BJ (cell line): ENCODE measurements around the gene TLE2. TPM values are rescaled to one million over a fixed set of nuclear protein-coding genes. Genes with fewer than 3 reads are reported as not detected.

ENCODE experiments used
- CTCF ChIA-PET: fragments of 350-600 bp; formaldehyde crosslinking; extraction: SDS; loops from one replicate; lab custom pipeline; 2021; ENCODE audit warnings: antibody characterized with exemption, inconsistent platforms; lab: Yijun Ruan, JAX
- POLR2A ChIA-PET: fragments of 300-600 bp; sonication (Branson Sonifier 250); formaldehyde crosslinking; extraction: SDS; loops from one replicate; lab custom pipeline; 2021; ENCODE audit warnings: antibody characterized with exemption; lab: Charles Lee
- DNase-seq: peaks from one replicate; pipeline ENCODE4 v3.0.0-alpha.2; 2011; ENCODE audit warnings: low read depth
- H3K27me3 ChIP-seq: 2 replicates; pipeline ENCODE4 v1.6.0; 2011; ENCODE audit warnings: low read length; ENCODE audit not compliant: control insufficient read depth, insufficient read depth
- H3K36me3 ChIP-seq: 2 replicates; pipeline ENCODE4 v1.5.1; 2011; ENCODE audit warnings: low read length; ENCODE audit not compliant: control insufficient read depth, insufficient read depth
- H3K4me3 ChIP-seq: 2 replicates; pipeline ENCODE4 v1.5.1; 2011; ENCODE audit warnings: low read depth, mild to moderate bottlenecking, control low read depth, low read length
- polyA plus RNA-seq: library from polyadenylated mRNA; depleted of rRNA; stranded (reverse); fragments of >200 nt; gene quantifications from 2 replicates; pipeline ENCODE4 v1.2.3, GENCODE V29; 2011; rRNA removed
- TF ChIP-seq, protein P1 (sequence below): IDR thresholded peaks from 2 replicates; pipeline ENCODE4 v1.5.1; 2011; ENCODE audit warnings: low read depth, mild to moderate bottlenecking, control low read depth, inconsistent platforms, low read length, moderate library complexity; ENCODE audit not compliant: insufficient read depth

Gene TLE2
- polyA plus RNA-seq, 1 experiment: 1.0 TPM

DNA sequence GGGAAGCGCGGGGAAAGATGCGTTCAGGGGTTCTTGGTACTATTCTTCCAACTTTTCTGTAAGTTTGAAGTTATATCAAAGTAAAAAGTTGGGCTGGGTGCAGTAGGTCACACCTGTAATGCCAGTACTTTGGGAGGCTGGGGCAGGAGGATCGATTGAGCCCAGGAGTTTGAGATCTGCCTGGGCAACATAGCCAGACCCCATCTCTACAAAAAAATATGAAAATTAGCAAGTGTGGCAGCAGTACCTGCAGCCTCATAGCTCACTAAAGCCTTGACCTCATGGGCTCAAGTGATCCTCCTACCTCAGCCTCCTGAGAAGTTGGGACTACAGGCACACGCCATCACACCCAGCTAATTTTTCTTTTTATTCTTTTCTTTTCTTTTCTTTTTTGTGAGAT, 71.9 kb downstream of the TLE2 start:
- ChIA-PET POLR2A (no interaction called here), CTCF (interaction anchor here (0.7 to 2.4 kb wide), 8 partner anchors 17 to 204 kb away, joined by 3 to 12 read pairs (median 3); no protein-coding TSS in a partner anchor)
- TF ChIP-seq, protein P1, sequence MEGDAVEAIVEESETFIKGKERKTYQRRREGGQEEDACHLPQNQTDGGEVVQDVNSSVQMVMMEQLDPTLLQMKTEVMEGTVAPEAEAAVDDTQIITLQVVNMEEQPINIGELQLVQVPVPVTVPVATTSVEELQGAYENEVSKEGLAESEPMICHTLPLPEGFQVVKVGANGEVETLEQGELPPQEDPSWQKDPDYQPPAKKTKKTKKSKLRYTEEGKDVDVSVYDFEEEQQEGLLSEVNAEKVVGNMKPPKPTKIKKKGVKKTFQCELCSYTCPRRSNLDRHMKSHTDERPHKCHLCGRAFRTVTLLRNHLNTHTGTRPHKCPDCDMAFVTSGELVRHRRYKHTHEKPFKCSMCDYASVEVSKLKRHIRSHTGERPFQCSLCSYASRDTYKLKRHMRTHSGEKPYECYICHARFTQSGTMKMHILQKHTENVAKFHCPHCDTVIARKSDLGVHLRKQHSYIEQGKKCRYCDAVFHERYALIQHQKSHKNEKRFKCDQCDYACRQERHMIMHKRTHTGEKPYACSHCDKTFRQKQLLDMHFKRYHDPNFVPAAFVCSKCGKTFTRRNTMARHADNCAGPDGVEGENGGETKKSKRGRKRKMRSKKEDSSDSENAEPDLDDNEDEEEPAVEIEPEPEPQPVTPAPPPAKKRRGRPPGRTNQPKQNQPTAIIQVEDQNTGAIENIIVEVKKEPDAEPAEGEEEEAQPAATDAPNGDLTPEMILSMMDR: no peak
- Histone ChIP-seq H3K36me3 (no peaks in the 10 kb centered on the region), H3K4me3 (no peak overlapping the region), H3K27me3 (no peaks in the 10 kb centered on the region; the same call in 1 of the 2 replicates)
- DNase-seq: no peak

DNA sequence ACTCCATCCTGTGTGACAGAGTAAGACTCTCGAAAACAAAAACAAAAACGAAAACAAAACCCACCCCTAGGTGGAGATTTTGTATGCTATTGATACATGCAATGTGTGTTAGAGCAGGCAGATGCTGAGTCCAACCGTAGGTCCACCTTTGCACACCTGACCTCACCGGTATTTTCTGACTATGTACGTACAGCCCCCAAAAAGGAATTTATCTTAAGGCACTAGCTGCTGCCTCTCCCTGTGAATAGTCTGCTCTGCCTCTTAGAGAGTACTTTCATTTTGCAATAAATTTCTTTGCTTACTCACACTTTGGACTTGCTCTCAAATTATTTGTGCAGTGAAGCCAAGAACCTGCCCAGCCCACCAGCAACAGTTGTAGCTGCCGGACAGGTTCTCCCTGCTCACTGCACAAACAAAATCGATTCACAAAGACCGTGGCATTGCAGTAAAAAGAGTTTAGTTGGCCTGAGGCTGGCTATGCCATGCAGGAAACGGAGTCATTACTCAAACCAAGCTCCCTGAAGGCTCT, 76.1 kb downstream of the TLE2 start:
- TF ChIP-seq, protein P1: 0 out of 2 replicates have a peak, but pooled peaks have one; percentile 6
- DNase-seq: no peak
- H3K27me3 ChIP-seq: no peaks in the 10 kb centered on the region; the same call in 1 of the 2 replicates
- no peak overlapping the region for H3K4me3 ChIP-seq
- ChIA-PET POLR2A (no interaction called here), CTCF (interaction anchor here (0.6 to 4.8 kb wide), 8 partner anchors 10 to 206 kb away, joined by 3 to 55 read pairs (median 10); no protein-coding TSS in a partner anchor)
- H3K36me3 ChIP-seq: no peaks in the 10 kb centered on the region

DNA sequence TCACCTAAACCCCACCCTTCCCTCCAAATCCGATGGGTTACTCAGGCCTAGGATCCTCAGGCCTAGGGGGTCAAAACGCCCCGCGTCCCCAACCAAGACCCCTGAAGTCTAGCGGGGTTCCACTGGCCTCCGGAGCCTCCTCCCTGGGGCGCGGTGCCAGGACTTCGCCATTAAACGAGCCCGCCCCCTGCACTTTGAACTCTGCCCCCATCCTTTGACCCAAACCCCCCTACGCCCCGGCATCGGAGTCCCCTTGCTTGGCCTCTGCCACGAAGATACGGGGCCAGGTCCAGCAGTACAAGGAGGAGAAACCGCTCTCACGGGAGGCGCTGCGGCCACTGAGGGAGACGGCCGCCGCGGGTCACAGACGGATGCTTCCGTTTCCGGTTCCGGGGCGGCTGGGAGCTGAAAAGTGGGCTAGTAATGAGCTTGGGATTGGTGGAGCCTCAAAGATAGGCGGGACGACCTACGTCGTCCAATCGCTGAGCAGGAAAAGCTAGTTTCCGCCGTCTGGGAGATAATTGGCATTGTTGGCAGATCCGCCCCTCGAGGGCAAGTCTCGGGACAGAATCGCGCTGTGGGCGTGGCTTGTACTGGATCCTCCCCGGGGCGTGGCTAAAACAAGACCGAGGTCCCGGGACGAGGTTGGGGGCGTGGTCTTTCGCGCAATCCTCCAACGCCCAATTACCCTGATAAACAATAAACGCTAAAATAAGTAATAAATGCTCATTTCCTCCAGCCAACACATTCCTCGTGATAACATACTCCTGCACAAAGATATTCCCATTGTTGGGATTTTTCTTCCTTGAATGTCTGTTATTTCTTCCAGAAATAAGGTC, 78.6 kb downstream of the TLE2 start:
- Histone ChIP-seq H3K4me3 (peak overlapping the region; percentile 77), H3K36me3 (no peaks in the 10 kb centered on the region), H3K27me3 (no peaks in the 10 kb centered on the region; the same call in 1 of the 2 replicates)
- ChIA-PET CTCF (interaction anchor here (0.6 to 4.8 kb wide), 37 partner anchors 9 to 535 kb away, joined by 3 to 55 read pairs (median 5); partner anchors contain the start of gene NCLN), POLR2A (interaction anchor here (0.5 to 0.9 kb wide), 5 partner anchors 12 to 335 kb away, joined by 3 to 17 read pairs (median 3); no protein-coding TSS in a partner anchor)
- TF ChIP-seq, protein P1: no peak
- peak; percentile 97 for DNase-seq

DNA sequence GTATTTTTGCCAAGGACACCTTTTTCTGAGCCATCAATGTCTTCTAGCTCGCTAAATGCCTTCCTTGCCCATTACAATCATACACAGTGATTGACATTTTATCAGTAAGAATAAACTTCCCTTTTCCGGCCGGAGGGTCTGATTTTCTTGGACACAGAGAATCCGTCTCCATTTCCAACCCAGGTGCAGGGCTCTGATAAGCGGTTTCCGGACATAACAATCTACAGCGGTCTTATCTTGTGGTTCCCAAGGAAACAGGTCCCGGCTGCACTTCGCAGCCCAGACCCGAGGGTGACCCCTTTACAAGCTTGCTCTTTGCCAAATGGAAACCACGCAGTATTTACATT, 79.2 kb downstream of the TLE2 start:
- H3K27me3 ChIP-seq: no peaks in the 10 kb centered on the region; the same call in 1 of the 2 replicates
- H3K4me3 ChIP-seq: peak overlapping the region; percentile 77
- TF ChIP-seq, protein P1: no peak
- ChIA-PET CTCF (interaction anchor here (0.6 to 4.8 kb wide), 25 partner anchors 9 to 306 kb away, joined by 3 to 55 read pairs (median 5); no protein-coding TSS in a partner anchor), POLR2A (interaction anchor here (0.6 to 0.9 kb wide), 2 partner anchors 13 to 26 kb away, joined by 3 to 17 read pairs; no protein-coding TSS in a partner anchor)
- DNase-seq: no peak
- H3K36me3 ChIP-seq: no peaks in the 10 kb centered on the region

Other genes starting within 250 kb of the TLE2 start
- gene SGTA, start 246.0 kb downstream of the TLE2 start, polyA plus RNA-seq: 45.2 and 88.2 TPM in 2 replicates
- gene THOP1, start 243.8 kb downstream of the TLE2 start, polyA plus RNA-seq: 43.5 and 71.7 TPM in 2 replicates
- 2.1 and 2.2 TPM in 2 replicates for gene ZNF554, start 209.4 kb downstream of the TLE2 start, polyA plus RNA-seq
- 3.0 and 5.0 TPM in 2 replicates for gene ZNF555, start 187.8 kb downstream of the TLE2 start, polyA plus RNA-seq
- gene ZNF556, start 161.9 kb downstream of the TLE2 start, polyA plus RNA-seq: not detected in 2 replicates
- gene ZNF57, start 128.4 kb downstream of the TLE2 start, polyA plus RNA-seq: 1.8 and 2.8 TPM in 2 replicates
- 3.2 and 3.4 TPM in 2 replicates for gene ZNF77, start 84.3 kb downstream of the TLE2 start, polyA plus RNA-seq
- gene TLE6, start 51.7 kb downstream of the TLE2 start, polyA plus RNA-seq: 0.12 and 0.26 TPM in 2 replicates
- gene TLE5, start 33.2 kb upstream of the TLE2 start, polyA plus RNA-seq: 365 and 579 TPM in 2 replicates
- 8.0 and 15.6 TPM in 2 replicates for gene GNA11, start 65.1 kb upstream of the TLE2 start, polyA plus RNA-seq
- gene GNA15, start 106.8 kb upstream of the TLE2 start, polyA plus RNA-seq: 0.06 TPM in 1 of 2 replicates, not detected in the other
- not detected in 2 replicates for gene S1PR4, start 149.5 kb upstream of the TLE2 start, polyA plus RNA-seq
- 45.3 and 75.8 TPM in 2 replicates for gene NCLN, start 156.7 kb upstream of the TLE2 start, polyA plus RNA-seq
- 0.01 and 0.18 TPM in 2 replicates for gene CELF5, start 195.4 kb upstream of the TLE2 start, polyA plus RNA-seq